Measurements from ENCODE around the gene CEP85L. TPM values are rescaled to one million over a fixed set of nuclear protein-coding genes. Genes with fewer than 3 reads are reported as not detected.

The CEP85L gene
- total RNA-seq, 1 donor from 2014 or later = 51.5 TPM

- Mint-ChIP-seq H3K9me3 (ENCODE audit: unreplicated experiment) (no peaks in the 10 kb centered on the region), H3K4me1 (ENCODE audit: low read depth, unreplicated experiment) (no peaks in the 10 kb centered on the region), H3K27ac (ENCODE audit: unreplicated experiment) (no peak overlapping the region), H3K27me3 (ENCODE audit: unreplicated experiment) (no peaks in the 10 kb centered on the region), H3K4me3 (ENCODE audit: unreplicated experiment) (no peak overlapping the region), H3K36me3 (ENCODE audit: unreplicated experiment) (no peaks in the 10 kb centered on the region)
- no peak for DNase-seq
- TF ChIP-seq CTCF (IDR thresholded peaks at IDR 0.05; ENCODE audit: partially characterized antibody, unreplicated experiment) = no peak
Observed at GRCh38 chr6:118546164-118546879, 105.1 kb downstream of the CEP85L start.

- no peak for TF ChIP-seq CTCF (IDR thresholded peaks at IDR 0.05; ENCODE audit: partially characterized antibody, unreplicated experiment)
- Mint-ChIP-seq H3K4me3 (ENCODE audit: unreplicated experiment) (no peak overlapping the region), H3K36me3 (ENCODE audit: unreplicated experiment) (no peaks in the 10 kb centered on the region), H3K4me1 (ENCODE audit: low read depth, unreplicated experiment) (no peaks in the 10 kb centered on the region), H3K27me3 (ENCODE audit: unreplicated experiment) (no peaks in the 10 kb centered on the region), H3K9me3 (ENCODE audit: unreplicated experiment) (no peaks in the 10 kb centered on the region), H3K27ac (ENCODE audit: unreplicated experiment) (no peak overlapping the region)
- no peak for DNase-seq
Observed at GRCh38 chr6:118544105-118544504, 107.3 kb downstream of the CEP85L start.

- Mint-ChIP-seq H3K9me3 (ENCODE audit: unreplicated experiment) (no peaks in the 10 kb centered on the region), H3K4me1 (ENCODE audit: low read depth, unreplicated experiment) (no peaks in the 10 kb centered on the region), H3K36me3 (ENCODE audit: unreplicated experiment) (no peaks in the 10 kb centered on the region), H3K27me3 (ENCODE audit: unreplicated experiment) (no peaks in the 10 kb centered on the region), H3K4me3 (ENCODE audit: unreplicated experiment) (no peak overlapping the region), H3K27ac (ENCODE audit: unreplicated experiment) (no peak overlapping the region)
- TF ChIP-seq CTCF (IDR thresholded peaks at IDR 0.05; ENCODE audit: partially characterized antibody, unreplicated experiment) = no peak
- no peak for DNase-seq
Observed at GRCh38 chr6:118542184-118542952, 109.0 kb downstream of the CEP85L start.

- Mint-ChIP-seq H3K4me3 (ENCODE audit: unreplicated experiment) (no peak overlapping the region), H3K27me3 (ENCODE audit: unreplicated experiment) (no peaks in the 10 kb centered on the region), H3K27ac (ENCODE audit: unreplicated experiment) (no peak overlapping the region), H3K9me3 (ENCODE audit: unreplicated experiment) (no peaks in the 10 kb centered on the region), H3K36me3 (ENCODE audit: unreplicated experiment) (no peaks in the 10 kb centered on the region), H3K4me1 (ENCODE audit: low read depth, unreplicated experiment) (peaks cover 13% of the 10 kb centered on the region)
- TF ChIP-seq CTCF (IDR thresholded peaks at IDR 0.05; ENCODE audit: partially characterized antibody, unreplicated experiment) = no peak
- DNase-seq = no peak
Observed at GRCh38 chr6:118537574-118537973, 113.8 kb downstream of the CEP85L start.

DNA sequence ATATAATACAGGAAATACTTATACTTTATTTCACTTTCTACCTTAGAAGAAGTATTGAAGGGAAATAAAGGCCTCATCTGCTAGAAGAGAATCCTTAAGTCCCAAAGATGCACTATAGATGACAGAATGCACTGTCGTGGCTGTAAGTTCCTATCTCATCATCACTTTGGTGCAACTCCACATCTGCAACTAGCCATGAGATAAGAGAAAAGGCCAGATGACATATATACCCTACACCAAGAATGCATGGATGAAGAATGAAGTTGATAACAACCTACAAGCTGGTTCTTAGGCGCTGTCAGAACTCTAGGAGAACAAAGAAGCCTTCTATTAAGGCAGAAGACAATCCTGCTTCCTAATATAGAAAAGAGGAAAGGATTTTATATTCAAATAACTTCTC lies 114.9 kb downstream of the CEP85L start:
- H3K36me3 Mint-ChIP-seq (ENCODE audit: unreplicated experiment) = no peaks in the 10 kb centered on the region
- no peak for DNase-seq
- no peak overlapping the region for H3K27ac Mint-ChIP-seq (ENCODE audit: unreplicated experiment)
- peaks cover 20% of the 10 kb centered on the region for H3K4me1 Mint-ChIP-seq (ENCODE audit: low read depth, unreplicated experiment)
- no peak overlapping the region for H3K4me3 Mint-ChIP-seq (ENCODE audit: unreplicated experiment)
- H3K27me3 Mint-ChIP-seq (ENCODE audit: unreplicated experiment) = no peaks in the 10 kb centered on the region
- TF ChIP-seq CTCF (IDR thresholded peaks at IDR 0.05; ENCODE audit: partially characterized antibody, unreplicated experiment) = no peak
- peaks cover 4% of the 10 kb centered on the region for H3K9me3 Mint-ChIP-seq (ENCODE audit: unreplicated experiment)

All from glutamatergic neuron (in vitro differentiated cells).